NCI-H2227 (cell line): Measurements from ENCODE around the gene NUFIP2.
"Not testable (repeated sequence)": the region's sequence is repeated elsewhere in the genome, so short reads cannot be mapped to it uniquely, and the experiment has no call there.

ENCODE experiments used
- DNase-seq: peaks from one replicate; lab custom pipeline; 2025; ENCODE audit not compliant: unreplicated experiment; lab: John Stamatoyannopoulos, UW

Gene NUFIP2

GRCh38 chr17:29283496-29283895, 10.5 kb downstream of the NUFIP2 start:
- no peak for DNase-seq

GRCh38 chr17:29279397-29280070, 14.4 kb downstream of the NUFIP2 start:
- DNase-seq, result no peak

GRCh38 chr17:29278692-29279091, 15.3 kb downstream of the NUFIP2 start:
- DNase-seq, result no peak

- no peak for DNase-seq
Measured at GRCh38 chr17:29273924-29274323, 20.0 kb downstream of the NUFIP2 start.

- not testable (repeated sequence) for DNase-seq
Measured at GRCh38 chr17:29271980-29272379, 22.0 kb downstream of the NUFIP2 start.

- no peak for DNase-seq
Measured at GRCh38 chr17:29263916-29264315, 30.0 kb downstream of the NUFIP2 start.

GRCh38 chr17:29257756-29258155, 36.2 kb downstream of the NUFIP2 start:
- DNase-seq, result no peak

- no peak for DNase-seq
Measured at GRCh38 chr17:29256735-29257466, 37.0 kb downstream of the NUFIP2 start.

GRCh38 chr17:29255926-29256522, 37.9 kb downstream of the NUFIP2 start:
- no peak for DNase-seq

- DNase-seq, result no peak
Measured at GRCh38 chr17:29253037-29253436, 40.9 kb downstream of the NUFIP2 start.

GRCh38 chr17:29252101-29252791, 41.7 kb downstream of the NUFIP2 start:
- peak; percentile 10 for DNase-seq

- DNase-seq, result no peak
Measured at GRCh38 chr17:29251184-29251583, 42.8 kb downstream of the NUFIP2 start.

GRCh38 chr17:29250666-29251065, 43.3 kb downstream of the NUFIP2 start:
- DNase-seq, result no peak

GRCh38 chr17:29248845-29249244, 45.1 kb downstream of the NUFIP2 start:
- DNase-seq, result no peak

GRCh38 chr17:29247219-29247618, 46.7 kb downstream of the NUFIP2 start:
- DNase-seq, result no peak

GRCh38 chr17:29246628-29247027, 47.3 kb downstream of the NUFIP2 start, which contains the start of gene CRYBA1:
TSS of gene CRYBA1 (plus strand) at chr17:29246859. CDS start at chr17:29246864, 5 bp downstream.
- no peak for DNase-seq

GRCh38 chr17:29245401-29245800, 48.5 kb downstream of the NUFIP2 start:
- no peak for DNase-seq

- no peak for DNase-seq
Measured at GRCh38 chr17:29243792-29244191, 50.2 kb downstream of the NUFIP2 start.

GRCh38 chr17:29242790-29243189, 51.2 kb downstream of the NUFIP2 start:
- DNase-seq, result no peak

GRCh38 chr17:29242051-29242450, 51.9 kb downstream of the NUFIP2 start:
- no peak for DNase-seq
